ENCODE data around the gene GAP43.

Gene GAP43

GRCh38 chr3:115760716-115761115, 137.4 kb downstream of the GAP43 start:
- DNase-seq (ENCODE audit: low read depth in 2 of 2): no peak

GRCh38 chr3:115761927-115762305, 138.6 kb downstream of the GAP43 start:
- DNase-seq (ENCODE audit: low read depth in 2 of 2): no peak

- DNase-seq (ENCODE audit: low read depth in 2 of 2): no peak
These were observed 143.5 kb downstream of the GAP43 start for GRCh38 chr3:115766587-115767482.

GRCh38 chr3:115768661-115769060, 145.4 kb downstream of the GAP43 start:
- no peak for DNase-seq (ENCODE audit: low read depth in 2 of 2)
